Measurements from ENCODE around the gene ZBTB17. TPM values are rescaled to one million over a fixed set of nuclear protein-coding genes. Genes with fewer than 3 reads are reported as not detected.

ZBTB17 gene
- total and polyA plus RNA-seq, 2 of the 4 experiments (the other 2 are of a cell fraction), result 26.3 to 58.2 TPM

DNA sequence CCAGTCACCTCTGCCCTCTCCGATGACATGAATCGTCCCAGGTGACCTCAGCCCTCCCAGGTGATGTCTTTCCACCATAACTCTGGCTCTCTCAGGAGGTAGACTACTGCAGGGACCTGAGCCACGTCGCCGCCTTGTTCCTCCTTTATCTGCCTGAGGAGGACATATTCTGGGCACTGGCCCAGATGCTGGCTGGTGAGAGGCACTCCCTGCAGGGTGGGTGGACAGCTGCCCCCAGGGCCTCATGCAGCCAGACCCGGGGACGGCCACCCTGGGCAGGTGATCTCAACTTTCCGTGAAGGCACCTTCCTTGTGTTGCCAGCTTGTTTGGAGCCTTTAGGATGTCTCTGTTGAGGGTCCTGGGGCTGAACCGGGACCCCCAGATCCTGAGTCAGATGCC lies 13.9 kb upstream of the ZBTB17 start:
- Histone ChIP-seq H3K4me3 (ENCODE audit: insufficient read depth, low read depth, low read length) (no peak overlapping the region), H2AK9ac (replicated peaks; ENCODE audit: low read depth, low read length, poor library complexity) (no peak overlapping the region), H3K36me3 (ENCODE audit: control insufficient read depth, insufficient read depth, low read length) (no peaks in the 10 kb centered on the region), H3K27ac (ENCODE audit: insufficient read depth, low read length) (no peak overlapping the region), H3K27me3 (ENCODE audit: control insufficient read depth, insufficient read depth, low read length) (no peaks in the 10 kb centered on the region; the same call in 1 of the 2 replicates), H3K56ac (ENCODE audit: extremely low read depth, insufficient read depth, low read length) (no peak overlapping the region), H3K9me3 (ENCODE audit: control insufficient read depth, insufficient read depth, low read length) (no peaks in the 10 kb centered on the region), H3K9me1 (ENCODE audit: insufficient read depth, low read length) (no peaks in the 10 kb centered on the region), H3K23ac (ENCODE audit: low read depth, low read length) (no peak overlapping the region), H3K4me1 (ENCODE audit: control insufficient read depth, insufficient read depth, low read length) (no peaks in the 10 kb centered on the region), H2BK15ac (ENCODE audit: low read depth, low read length) (no peak overlapping the region), H3K4me2 (ENCODE audit: low read depth, low read length) (no peak overlapping the region), H2AK5ac (ENCODE audit: low read depth, low read length) (no peak overlapping the region), H3K4ac (ENCODE audit: low read depth, low read length) (no peak overlapping the region), H2BK20ac (ENCODE audit: low read depth, low read length) (no peak overlapping the region), H2BK120ac (ENCODE audit: low read depth, low read length) (no peak overlapping the region), H4K8ac (ENCODE audit: low read depth in 2 of 2, low read length in 2 of 2) (no peak overlapping the region), H2BK5ac (ENCODE audit: low read depth, low read length, poor library complexity, severe bottlenecking) (no peak overlapping the region), H4K91ac (ENCODE audit: insufficient read depth, low read depth, low read length) (no peak overlapping the region), H3K18ac (ENCODE audit: low read depth, low read length) (no peak overlapping the region), H4K5ac (ENCODE audit: low read depth, low read length) (no peak overlapping the region), H3K14ac (replicated peaks; ENCODE audit: low read depth, low read length) (no peak overlapping the region), H4K20me1 (ENCODE audit: insufficient read depth, low read length) (no peaks in the 10 kb centered on the region), H3K9ac (ENCODE audit: low read depth, low read length) (no peak overlapping the region), H2AFZ (replicated peaks; ENCODE audit: low read length, poor library complexity) (no peak overlapping the region), H3K79me1 (ENCODE audit: low read depth in 1 of 2, low read length in 2 of 2) (no peaks in the 10 kb centered on the region)
- TF ChIP-seq, protein P1, sequence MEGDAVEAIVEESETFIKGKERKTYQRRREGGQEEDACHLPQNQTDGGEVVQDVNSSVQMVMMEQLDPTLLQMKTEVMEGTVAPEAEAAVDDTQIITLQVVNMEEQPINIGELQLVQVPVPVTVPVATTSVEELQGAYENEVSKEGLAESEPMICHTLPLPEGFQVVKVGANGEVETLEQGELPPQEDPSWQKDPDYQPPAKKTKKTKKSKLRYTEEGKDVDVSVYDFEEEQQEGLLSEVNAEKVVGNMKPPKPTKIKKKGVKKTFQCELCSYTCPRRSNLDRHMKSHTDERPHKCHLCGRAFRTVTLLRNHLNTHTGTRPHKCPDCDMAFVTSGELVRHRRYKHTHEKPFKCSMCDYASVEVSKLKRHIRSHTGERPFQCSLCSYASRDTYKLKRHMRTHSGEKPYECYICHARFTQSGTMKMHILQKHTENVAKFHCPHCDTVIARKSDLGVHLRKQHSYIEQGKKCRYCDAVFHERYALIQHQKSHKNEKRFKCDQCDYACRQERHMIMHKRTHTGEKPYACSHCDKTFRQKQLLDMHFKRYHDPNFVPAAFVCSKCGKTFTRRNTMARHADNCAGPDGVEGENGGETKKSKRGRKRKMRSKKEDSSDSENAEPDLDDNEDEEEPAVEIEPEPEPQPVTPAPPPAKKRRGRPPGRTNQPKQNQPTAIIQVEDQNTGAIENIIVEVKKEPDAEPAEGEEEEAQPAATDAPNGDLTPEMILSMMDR (conservative IDR thresholded peaks at IDR 0.05; ENCODE audit: low read depth, low read length), result no peak
- no peak for TF ChIP-seq BHLHE40 (IDR thresholded peaks at IDR 0.05; ENCODE audit: low read depth, low read length)
- no peak for TF ChIP-seq CHD1 (IDR thresholded peaks at IDR 0.05; ENCODE audit: low read depth, low read length)
- TF ChIP-seq, protein P2, sequence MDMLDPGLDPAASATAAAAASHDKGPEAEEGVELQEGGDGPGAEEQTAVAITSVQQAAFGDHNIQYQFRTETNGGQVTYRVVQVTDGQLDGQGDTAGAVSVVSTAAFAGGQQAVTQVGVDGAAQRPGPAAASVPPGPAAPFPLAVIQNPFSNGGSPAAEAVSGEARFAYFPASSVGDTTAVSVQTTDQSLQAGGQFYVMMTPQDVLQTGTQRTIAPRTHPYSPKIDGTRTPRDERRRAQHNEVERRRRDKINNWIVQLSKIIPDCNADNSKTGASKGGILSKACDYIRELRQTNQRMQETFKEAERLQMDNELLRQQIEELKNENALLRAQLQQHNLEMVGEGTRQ (IDR thresholded peaks at IDR 0.05; ENCODE audit: low read depth, low read length), result no peak
- TF ChIP-seq POLR2A (IDR thresholded peaks at IDR 0.05; ENCODE audit: low read depth, low read length), result no peak
- no peak for TF ChIP-seq RFX5 (IDR thresholded peaks at IDR 0.05; ENCODE audit: low read depth, low read length)
- TF ChIP-seq, protein P3, sequence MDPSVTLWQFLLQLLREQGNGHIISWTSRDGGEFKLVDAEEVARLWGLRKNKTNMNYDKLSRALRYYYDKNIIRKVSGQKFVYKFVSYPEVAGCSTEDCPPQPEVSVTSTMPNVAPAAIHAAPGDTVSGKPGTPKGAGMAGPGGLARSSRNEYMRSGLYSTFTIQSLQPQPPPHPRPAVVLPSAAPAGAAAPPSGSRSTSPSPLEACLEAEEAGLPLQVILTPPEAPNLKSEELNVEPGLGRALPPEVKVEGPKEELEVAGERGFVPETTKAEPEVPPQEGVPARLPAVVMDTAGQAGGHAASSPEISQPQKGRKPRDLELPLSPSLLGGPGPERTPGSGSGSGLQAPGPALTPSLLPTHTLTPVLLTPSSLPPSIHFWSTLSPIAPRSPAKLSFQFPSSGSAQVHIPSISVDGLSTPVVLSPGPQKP (IDR thresholded peaks at IDR 0.05; ENCODE audit: borderline replicate concordance, low read depth, low read length), result no peak
- no peak for TF ChIP-seq FOS (IDR thresholded peaks at IDR 0.05; ENCODE audit: low read depth, low read length)
- ChIA-PET CTCF (no interaction called here), POLR2A (ENCODE audit: unreplicated experiment) (no interaction called here)
- WGBS, 2 experiments (ENCODE audit: extremely low coverage in 2 of 2, insufficient read length in 1 of 2), result 100% methylated on average over 1 of the region's 9 CpGs; no CpG with 5 or more reads in 1 of the 2 experiments
- ATAC-seq (ENCODE audit: low read depth) (no peak), DNase-seq (no peak)
- intact Hi-C loops (cut with micrococcal nuclease) (no loop called here), dilution Hi-C loops (cut with HindIII; ENCODE audit: low sequenced_read_pairs, unreplicated experiment) (no loop called here), in situ Hi-C loops (cut with MboI; ENCODE audit: low sequenced_read_pairs) (loop anchor here (10.0 kb wide), 1 partner anchor 55 kb away; no protein-coding TSS in a partner anchor)
- no TSS peak for BruUV-seq (replicated peaks)
